Measurements from ENCODE around the gene C4orf54. TPM values are rescaled to one million over a fixed set of nuclear protein-coding genes. Genes with fewer than 3 reads are reported as not detected.

C4orf54 gene
- total and polyA plus RNA-seq, 2 of the 8 experiments (the other 6 are each of a cell fraction or from before 2014, with no cell fraction given): not detected

GRCh38 chr4:99628040-99628439 is 29.6 kb downstream of the C4orf54 start (continued):
- TF ChIP-seq CHD7 (IDR thresholded peaks at IDR 0.05; ENCODE audit: insufficient replicate concordance, low read length): no peak
- no peak for TF ChIP-seq SRF (IDR thresholded peaks at IDR 0.05; ENCODE audit: low read depth, low read length)
- no peak for TF ChIP-seq BACH1 (IDR thresholded peaks at IDR 0.05; ENCODE audit: low read length)
- no peak for TF ChIP-seq CHD2 (IDR thresholded peaks at IDR 0.05; ENCODE audit: low read length)
- TF ChIP-seq SP4 (IDR thresholded peaks at IDR 0.05; ENCODE audit: low read length): no peak
- no peak for TF ChIP-seq JUND (IDR thresholded peaks at IDR 0.05; ENCODE audit: low read length)
